Left lung (tissue), 10 donors: ENCODE measurements around the gene LENG9. TPM values are rescaled to one million over a fixed set of nuclear protein-coding genes. Genes with fewer than 3 reads are reported as not detected.

Experiments used
- ATAC-seq: fragments of 200-7000 bp; cut with Tn5 transposase; one replicate; pipeline ENCODE4 v1.9.1; 2020; ENCODE audit warnings: moderate library complexity
- DNase-seq, 4 donors: peaks; one replicate each; pipeline ENCODE4 v3.0.0-alpha.2; 2013 to 2020
- H3K27ac ChIP-seq, 2 donors: fragments of 200-600 bp; sonication (generic) in 1 of 2; one replicate each; pipeline versions ENCODE4 v1.5.0 to v1.8.0; 2020 to 2021
- H3K27me3 ChIP-seq, 2 donors: fragments of 200-600 bp; sonication (generic) in 1 of 2; one replicate each; pipeline versions ENCODE4 v1.5.0 to v1.8.0; 2020 to 2021
- H3K36me3 ChIP-seq, 2 donors: fragments of 200-600 bp; sonication (generic) in 1 of 2; one replicate each; pipeline versions ENCODE4 v1.5.0 to v1.8.0; 2020 to 2021
- H3K4me1 ChIP-seq, 2 donors: fragments of 200-600 bp; one replicate each; pipeline ENCODE4 v1.8.0; 2021
- H3K4me3 ChIP-seq, 2 donors: fragments of 200-600 bp; sonication (generic) in 1 of 2; one replicate each; pipeline versions ENCODE4 v1.5.0 to v1.8.0; 2020 to 2021; ENCODE audit warnings: mild to moderate bottlenecking in 1 of 2
- H3K9me3 ChIP-seq, 2 donors: fragments of 200-600 bp; sonication (generic) in 1 of 2; one replicate each; pipeline versions ENCODE4 v1.5.0 to v1.8.0; 2020 to 2021
- intact Hi-C, 2 donors: fragments of 100-400 bp; cut with DNase I; formaldehyde crosslinking; loops; one replicate each; pipeline versions ENCODE4 v1.11.2 to v1.14.2; 2022
- polyA plus RNA-seq, 6 donors: library from polyadenylated mRNA; unstranded; fragments of 120-200 nt; gene quantifications; one replicate each; pipeline ENCODE4 v1.2.1, GENCODE V29; 2013; ENCODE audit not compliant: insufficient read length in 6 of 6
- total RNA-seq, 2 donors: library from RNA; stranded (reverse); fragmentation: NEBNext Ultra II Directional; extraction: Animal tissue kit (Norgen Biotek cat#: 25700); gene quantifications; one replicate each; pipeline ENCODE4 v1.2.1, GENCODE V29; 2021
- TF ChIP-seq, protein P1 (sequence below), 2 donors: fragments of 200-600 bp; sonication (generic) in 1 of 2; IDR thresholded peaks; one replicate each; pipeline versions ENCODE4 v1.5.0 to v1.8.0; 2021; ENCODE audit warnings: antibody characterized with exemption in 2 of 2
- donor health status: DM: no; HTN: yes; CAD: no.
- donor health status: DM: no; HTN: no; CAD: no.

LENG9 gene
- total and polyA plus RNA-seq, 8 donors = 3.2 to 8.8 (median 4.9) TPM

DNA sequence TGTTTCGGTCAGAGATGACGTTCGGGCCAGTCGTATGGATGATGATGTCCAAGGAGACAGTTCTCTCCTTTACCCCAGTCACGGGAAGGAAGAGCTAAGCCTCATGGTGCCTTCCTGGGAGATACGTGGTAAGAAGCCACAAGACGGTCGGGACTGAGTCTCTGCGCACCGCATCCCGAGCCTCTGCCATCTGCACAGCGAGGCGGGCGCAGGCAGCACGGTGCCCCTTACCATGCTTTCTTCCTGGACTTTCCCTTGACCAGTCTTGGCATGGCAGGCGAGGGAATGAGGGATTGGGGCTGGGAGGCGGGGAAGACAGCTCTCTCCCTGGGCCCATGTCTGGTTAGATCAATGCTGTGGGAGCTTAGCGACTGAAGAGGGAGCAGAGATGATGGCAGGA lies 29.0 kb upstream of the LENG9 start:
- Histone ChIP-seq H3K27ac (no peak overlapping the region), H3K27me3 (peaks cover 0 to 94% of the 10 kb centered on the region in 2 donors), H3K4me3 (no peak overlapping the region), H3K36me3 (no peaks in the 10 kb centered on the region), H3K9me3 (no peaks in the 10 kb centered on the region), H3K4me1 (no peaks in the 10 kb centered on the region)
- TF ChIP-seq, protein P1, sequence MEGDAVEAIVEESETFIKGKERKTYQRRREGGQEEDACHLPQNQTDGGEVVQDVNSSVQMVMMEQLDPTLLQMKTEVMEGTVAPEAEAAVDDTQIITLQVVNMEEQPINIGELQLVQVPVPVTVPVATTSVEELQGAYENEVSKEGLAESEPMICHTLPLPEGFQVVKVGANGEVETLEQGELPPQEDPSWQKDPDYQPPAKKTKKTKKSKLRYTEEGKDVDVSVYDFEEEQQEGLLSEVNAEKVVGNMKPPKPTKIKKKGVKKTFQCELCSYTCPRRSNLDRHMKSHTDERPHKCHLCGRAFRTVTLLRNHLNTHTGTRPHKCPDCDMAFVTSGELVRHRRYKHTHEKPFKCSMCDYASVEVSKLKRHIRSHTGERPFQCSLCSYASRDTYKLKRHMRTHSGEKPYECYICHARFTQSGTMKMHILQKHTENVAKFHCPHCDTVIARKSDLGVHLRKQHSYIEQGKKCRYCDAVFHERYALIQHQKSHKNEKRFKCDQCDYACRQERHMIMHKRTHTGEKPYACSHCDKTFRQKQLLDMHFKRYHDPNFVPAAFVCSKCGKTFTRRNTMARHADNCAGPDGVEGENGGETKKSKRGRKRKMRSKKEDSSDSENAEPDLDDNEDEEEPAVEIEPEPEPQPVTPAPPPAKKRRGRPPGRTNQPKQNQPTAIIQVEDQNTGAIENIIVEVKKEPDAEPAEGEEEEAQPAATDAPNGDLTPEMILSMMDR (IDR thresholded peaks at IDR 0.05) = no peak
- no peak for ATAC-seq
- intact Hi-C loops = no loop called here
- no peak for DNase-seq

DNA sequence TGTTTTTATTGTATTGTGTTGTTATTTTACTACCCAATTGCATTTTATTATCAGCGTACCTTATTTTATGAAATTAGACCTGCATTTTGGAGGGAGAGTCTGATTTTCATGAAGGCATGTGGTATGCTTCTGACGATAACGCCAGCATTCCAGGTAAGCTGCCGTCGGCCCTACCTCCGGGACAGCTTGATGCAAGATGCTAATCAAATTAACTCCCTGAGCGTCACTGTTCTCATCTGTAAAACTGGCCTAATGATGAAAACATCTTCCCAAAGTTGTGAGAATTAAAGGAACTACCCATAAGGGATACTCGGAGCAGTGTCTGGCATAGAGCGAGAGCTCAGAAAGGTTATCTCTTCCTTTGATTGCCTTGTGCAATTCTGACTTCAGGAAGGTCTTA lies 26.2 kb upstream of the LENG9 start:
- Histone ChIP-seq H3K27me3 (peaks cover 0 to 97% of the 10 kb centered on the region in 2 donors), H3K27ac (no peak overlapping the region), H3K9me3 (no peaks in the 10 kb centered on the region), H3K4me1 (no peaks in the 10 kb centered on the region), H3K36me3 (no peaks in the 10 kb centered on the region), H3K4me3 (no peak overlapping the region)
- no peak for ATAC-seq
- intact Hi-C loops = no loop called here
- TF ChIP-seq, protein P1 (IDR thresholded peaks at IDR 0.05) = no peak
- no peak for DNase-seq

DNA sequence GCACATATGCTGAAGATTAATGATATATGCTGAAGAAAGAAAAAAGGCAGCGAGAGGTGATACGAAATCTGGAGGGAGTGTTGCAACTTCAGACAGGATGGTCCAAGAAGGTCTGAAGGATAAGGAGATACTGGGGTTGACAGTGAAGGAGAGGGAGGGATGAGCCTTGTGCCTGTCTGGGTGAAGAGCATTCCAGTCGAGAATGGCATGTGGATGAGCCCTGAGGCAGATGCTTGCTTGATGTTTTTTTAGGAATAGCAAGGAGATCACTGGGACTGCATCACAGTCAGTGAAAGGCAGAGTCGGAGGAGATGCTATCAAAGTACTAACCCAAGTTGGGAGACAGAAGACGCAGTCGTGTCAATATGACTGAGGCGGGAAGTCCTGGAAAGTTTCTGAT lies 25.8 kb upstream of the LENG9 start:
- intact Hi-C loops = no loop called here
- TF ChIP-seq, protein P1 (IDR thresholded peaks at IDR 0.05) = no peak
- no peaks in the 10 kb centered on the region for H3K36me3 ChIP-seq
- H3K9me3 ChIP-seq = no peaks in the 10 kb centered on the region
- H3K27ac ChIP-seq = no peak overlapping the region
- DNase-seq = no peak
- H3K27me3 ChIP-seq = peaks cover 0 to 97% of the 10 kb centered on the region in 2 donors
- no peak for ATAC-seq
- no peaks in the 10 kb centered on the region for H3K4me1 ChIP-seq
- H3K4me3 ChIP-seq = no peak overlapping the region

DNA sequence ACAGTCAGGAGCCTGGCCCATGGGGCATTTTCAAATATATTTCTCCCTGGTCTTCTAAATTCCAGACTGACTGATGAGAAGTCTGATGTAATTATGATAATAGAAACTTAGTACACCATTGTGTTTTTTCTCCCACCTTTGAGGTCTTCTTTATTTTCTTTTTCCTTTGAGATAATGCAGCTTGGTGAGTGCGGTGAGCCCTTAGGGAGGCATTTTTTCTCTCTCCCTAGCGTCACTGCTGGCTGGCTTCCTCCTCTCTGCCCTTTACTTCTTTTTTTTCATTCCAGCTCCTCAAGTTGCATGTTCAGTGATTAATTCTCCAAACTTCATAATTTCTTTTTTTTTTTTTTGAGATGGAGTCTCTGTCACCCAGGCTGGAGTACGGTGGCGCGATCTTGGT lies 22.3 kb upstream of the LENG9 start:
- Histone ChIP-seq H3K9me3 (no peaks in the 10 kb centered on the region), H3K4me3 (no peak overlapping the region), H3K4me1 (peaks cover 0 to 11% of the 10 kb centered on the region in 2 donors), H3K36me3 (no peaks in the 10 kb centered on the region), H3K27ac (no peak overlapping the region), H3K27me3 (peaks cover 0 to 91% of the 10 kb centered on the region in 2 donors)
- DNase-seq (no peak), ATAC-seq (no peak)
- TF ChIP-seq, protein P1 (IDR thresholded peaks at IDR 0.05) = no peak
- intact Hi-C loops = no loop called here

GRCh38 chr19:54484451-54484850 lies 20.9 kb upstream of the LENG9 start:
- no peak for ATAC-seq
- H3K4me1 ChIP-seq = peaks cover 0 to 24% of the 10 kb centered on the region in 2 donors
- H3K36me3 ChIP-seq = no peaks in the 10 kb centered on the region
- H3K9me3 ChIP-seq = no peaks in the 10 kb centered on the region
- intact Hi-C loops = loop anchor here in 1 of 2 donors (5.0 kb wide), 1 partner anchor 193 kb away; no protein-coding TSS in a partner anchor
- DNase-seq = no peak
- TF ChIP-seq, protein P1 (IDR thresholded peaks at IDR 0.05) = no peak
- H3K27me3 ChIP-seq = peaks cover 0 to 91% of the 10 kb centered on the region in 2 donors
- no peak overlapping the region for H3K27ac ChIP-seq
- H3K4me3 ChIP-seq = no peak overlapping the region
